Smooth muscle cell (in vitro differentiated cells): ENCODE results near the gene ARHGEF1. TPM values are rescaled to one million over a fixed set of nuclear protein-coding genes. Genes with fewer than 3 reads are reported as not detected.
A peak's percentile ranks its signal among the peaks of the same experiment; 100 is the strongest.

Source experiments
- DNase-seq: peaks from one replicate; lab custom pipeline; 2025; ENCODE audit not compliant: unreplicated experiment; lab: John Stamatoyannopoulos, UW
- H2AFZ ChIP-seq: fragments of 200-600 bp; sonication (generic); 2 replicates; pipeline ENCODE4 v1.6.0; 2016; ENCODE audit warnings: antibody characterized with exemption, low read depth, mild to moderate bottlenecking
- H3F3A ChIP-seq: fragments of 200-600 bp; sonication (generic); 2 replicates; pipeline ENCODE4 v1.6.0; 2017; ENCODE audit warnings: antibody characterized with exemption, low read depth
- H3K27ac ChIP-seq: fragments of 200-600 bp; sonication (generic); 2 replicates; pipeline ENCODE4 v1.5.1; 2016; ENCODE audit warnings: low read depth, mild to moderate bottlenecking
- H3K27me3 ChIP-seq: fragments of 200-600 bp; sonication (generic); 2 replicates; pipeline ENCODE4 v1.6.1; 2016; ENCODE audit warnings: low read depth, mild to moderate bottlenecking
- H3K36me3 ChIP-seq: fragments of 200-600 bp; sonication (generic); 2 replicates; pipeline ENCODE4 v1.5.1; 2016; ENCODE audit warnings: low read depth
- H3K4me1 ChIP-seq: fragments of 200-600 bp; sonication (generic); 2 replicates; pipeline ENCODE4 v1.5.1; 2016; ENCODE audit warnings: low read depth
- H3K4me2 ChIP-seq: fragments of 200-600 bp; sonication (generic); 2 replicates; pipeline ENCODE4 v1.6.0; 2016; ENCODE audit warnings: mild to moderate bottlenecking
- H3K4me3 ChIP-seq: fragments of 200-600 bp; sonication (generic); 2 replicates; pipeline ENCODE4 v1.5.1; 2016; ENCODE audit warnings: mild to moderate bottlenecking
- H3K79me2 ChIP-seq: fragments of 200-600 bp; sonication (generic); 2 replicates; pipeline ENCODE4 v1.6.0; 2016; ENCODE audit warnings: low read depth, mild to moderate bottlenecking
- H3K9ac ChIP-seq: fragments of 200-600 bp; sonication (generic); 2 replicates; pipeline ENCODE4 v1.6.0; 2016; ENCODE audit warnings: low read depth
- H3K9me3 ChIP-seq: fragments of 200-600 bp; sonication (generic); replicated peaks from 2 replicates; pipeline ENCODE4 v1.5.1; 2016; ENCODE audit warnings: low read depth
- H4K20me1 ChIP-seq: fragments of 200-600 bp; sonication (generic); 2 replicates; pipeline ENCODE4 v1.6.0; 2016; ENCODE audit warnings: low read depth
- WGBS: methylation state at CpG from one replicate; pipeline ENCODE4 v1.1.7; 2016; ENCODE audit warnings: low lambda C conversion rate; 5-methylcytosine and 5-hydroxymethylcytosine counted together
- polyA plus RNA-seq: library from polyadenylated mRNA; unstranded; fragments of >200 nt; fragmentation: Nextera tagmentation; extraction: Ambion mirVana; gene quantifications from 2 replicates; pipeline ENCODE4 v1.2.1, GENCODE V29; 2016
- total RNA-seq: library from RNA; depleted of rRNA; stranded (reverse); fragments of >200 nt; gene quantifications from 2 replicates; pipeline ENCODE4 v1.2.3, GENCODE V29; 2014
- TF ChIP-seq, protein P1 (sequence below): fragments of 200-600 bp; sonication (generic); IDR thresholded peaks from 2 replicates; pipeline ENCODE4 v1.5.1; 2017; ENCODE audit warnings: borderline replicate concordance, mild to moderate bottlenecking, antibody characterized with exemption; ENCODE audit not compliant: insufficient read depth, poor library complexity, severe bottlenecking

The ARHGEF1 gene
- total and polyA plus RNA-seq, 2 experiments from 2014 or later = 24.3 to 69.6 TPM

DNA sequence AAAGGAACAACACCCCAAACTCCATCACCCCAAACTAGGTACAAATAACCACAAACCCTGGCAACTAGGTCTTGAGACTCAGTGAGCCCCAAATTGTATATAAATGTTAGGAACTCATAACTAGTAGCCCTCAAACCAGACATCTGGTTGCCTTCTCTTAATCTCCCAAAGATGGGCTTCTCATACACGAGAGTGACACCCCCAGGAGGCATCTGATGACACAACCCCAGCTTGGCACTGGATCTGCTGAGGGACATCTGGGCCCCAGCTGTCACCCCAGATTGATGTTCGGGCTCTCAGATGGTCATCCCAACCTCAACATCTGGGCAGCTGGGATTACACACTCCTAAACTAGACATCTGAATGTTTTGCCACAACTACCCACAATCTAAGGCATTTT lies 61.4 kb downstream of the ARHGEF1 start:
- Histone ChIP-seq H3F3A (no peaks in the 10 kb centered on the region), H3K4me1 (no peaks in the 10 kb centered on the region), H3K9ac (no peak overlapping the region), H3K9me3 (no peaks in the 10 kb centered on the region), H3K4me2 (no peak overlapping the region), H3K27me3 (peaks cover 5% of the 10 kb centered on the region), H4K20me1 (no peaks in the 10 kb centered on the region), H3K79me2 (no peaks in the 10 kb centered on the region), H3K4me3 (no peak overlapping the region), H3K27ac (no peak overlapping the region), H3K36me3 (no peaks in the 10 kb centered on the region), H2AFZ (no peak overlapping the region)
- DNase-seq = no peak
- TF ChIP-seq, protein P1, sequence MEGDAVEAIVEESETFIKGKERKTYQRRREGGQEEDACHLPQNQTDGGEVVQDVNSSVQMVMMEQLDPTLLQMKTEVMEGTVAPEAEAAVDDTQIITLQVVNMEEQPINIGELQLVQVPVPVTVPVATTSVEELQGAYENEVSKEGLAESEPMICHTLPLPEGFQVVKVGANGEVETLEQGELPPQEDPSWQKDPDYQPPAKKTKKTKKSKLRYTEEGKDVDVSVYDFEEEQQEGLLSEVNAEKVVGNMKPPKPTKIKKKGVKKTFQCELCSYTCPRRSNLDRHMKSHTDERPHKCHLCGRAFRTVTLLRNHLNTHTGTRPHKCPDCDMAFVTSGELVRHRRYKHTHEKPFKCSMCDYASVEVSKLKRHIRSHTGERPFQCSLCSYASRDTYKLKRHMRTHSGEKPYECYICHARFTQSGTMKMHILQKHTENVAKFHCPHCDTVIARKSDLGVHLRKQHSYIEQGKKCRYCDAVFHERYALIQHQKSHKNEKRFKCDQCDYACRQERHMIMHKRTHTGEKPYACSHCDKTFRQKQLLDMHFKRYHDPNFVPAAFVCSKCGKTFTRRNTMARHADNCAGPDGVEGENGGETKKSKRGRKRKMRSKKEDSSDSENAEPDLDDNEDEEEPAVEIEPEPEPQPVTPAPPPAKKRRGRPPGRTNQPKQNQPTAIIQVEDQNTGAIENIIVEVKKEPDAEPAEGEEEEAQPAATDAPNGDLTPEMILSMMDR = no peak
- 79% methylated on average over 2 of the region's 2 CpGs for WGBS

DNA sequence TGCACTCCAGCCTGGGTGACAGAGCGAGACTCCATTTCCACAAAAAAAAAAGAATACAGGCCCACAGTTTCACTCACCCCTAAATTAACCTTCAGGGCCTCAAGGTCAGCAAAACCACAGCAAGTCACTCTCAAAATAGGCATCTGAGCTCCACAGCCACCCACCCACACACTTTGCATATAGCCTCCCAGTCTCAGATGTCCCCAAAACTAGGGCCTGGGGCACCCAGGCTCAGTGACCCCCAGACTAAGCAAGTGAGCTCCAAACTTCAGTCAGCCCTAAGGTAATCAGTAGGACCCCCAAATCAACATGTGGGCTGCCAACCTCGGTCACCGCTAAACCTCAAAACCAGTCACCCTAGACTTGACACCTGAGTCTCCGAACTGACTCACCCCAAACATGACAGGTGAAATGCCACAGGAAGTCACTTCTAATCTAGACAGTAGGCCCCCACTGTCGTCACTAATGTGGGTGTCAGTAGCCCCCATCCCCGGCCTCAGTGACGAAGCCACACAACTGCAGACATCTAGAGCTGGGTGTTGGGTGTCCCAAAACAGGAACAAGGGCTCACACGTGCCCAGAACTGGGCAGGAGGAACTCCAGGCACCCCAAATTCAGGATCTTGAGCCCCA lies 62.3 kb downstream of the ARHGEF1 start:
- no peak for DNase-seq
- Histone ChIP-seq H2AFZ (no peak overlapping the region), H3K4me1 (no peaks in the 10 kb centered on the region), H3K27me3 (peaks cover 5% of the 10 kb centered on the region), H3K4me2 (no peak overlapping the region), H4K20me1 (no peaks in the 10 kb centered on the region), H3K4me3 (no peak overlapping the region), H3K9me3 (no peaks in the 10 kb centered on the region), H3F3A (no peaks in the 10 kb centered on the region), H3K36me3 (no peaks in the 10 kb centered on the region), H3K27ac (no peak overlapping the region), H3K79me2 (no peaks in the 10 kb centered on the region), H3K9ac (no peak overlapping the region)
- 90% methylated on average over 8 of the region's 8 CpGs for WGBS
- TF ChIP-seq, protein P1 = no peak

DNA sequence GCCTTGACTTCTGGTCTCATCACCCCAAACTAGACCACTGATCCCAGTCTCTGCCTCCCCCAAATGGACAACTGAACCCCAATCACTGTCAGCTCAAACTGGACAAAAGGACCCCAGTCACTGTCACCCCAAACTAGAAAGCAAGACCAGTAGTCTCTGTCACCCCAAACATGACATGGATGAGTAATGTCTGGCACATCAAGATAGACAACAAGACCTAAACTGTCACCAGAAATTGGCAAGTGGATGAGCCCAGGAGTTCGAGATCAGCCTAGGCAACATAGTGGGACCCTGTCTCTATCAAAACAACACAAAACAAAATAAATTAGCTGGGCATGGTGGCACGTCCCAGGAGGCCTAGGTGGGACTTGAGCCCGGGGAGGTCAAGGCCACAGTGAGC lies 64.1 kb downstream of the ARHGEF1 start:
- DNase-seq = no peak
- TF ChIP-seq, protein P1 = no peak
- H3K9ac ChIP-seq = no peak overlapping the region
- no peaks in the 10 kb centered on the region for H4K20me1 ChIP-seq
- H3K4me3 ChIP-seq = no peak overlapping the region
- no peaks in the 10 kb centered on the region for H3K79me2 ChIP-seq
- H3K4me1 ChIP-seq = no peaks in the 10 kb centered on the region
- no peak overlapping the region for H2AFZ ChIP-seq
- H3K4me2 ChIP-seq = no peak overlapping the region
- 92% methylated on average over 3 of the region's 3 CpGs for WGBS
- no peaks in the 10 kb centered on the region for H3K36me3 ChIP-seq
- H3F3A ChIP-seq = no peaks in the 10 kb centered on the region
- H3K27me3 ChIP-seq = no peaks in the 10 kb centered on the region
- no peak overlapping the region for H3K27ac ChIP-seq
- no peaks in the 10 kb centered on the region for H3K9me3 ChIP-seq

DNA sequence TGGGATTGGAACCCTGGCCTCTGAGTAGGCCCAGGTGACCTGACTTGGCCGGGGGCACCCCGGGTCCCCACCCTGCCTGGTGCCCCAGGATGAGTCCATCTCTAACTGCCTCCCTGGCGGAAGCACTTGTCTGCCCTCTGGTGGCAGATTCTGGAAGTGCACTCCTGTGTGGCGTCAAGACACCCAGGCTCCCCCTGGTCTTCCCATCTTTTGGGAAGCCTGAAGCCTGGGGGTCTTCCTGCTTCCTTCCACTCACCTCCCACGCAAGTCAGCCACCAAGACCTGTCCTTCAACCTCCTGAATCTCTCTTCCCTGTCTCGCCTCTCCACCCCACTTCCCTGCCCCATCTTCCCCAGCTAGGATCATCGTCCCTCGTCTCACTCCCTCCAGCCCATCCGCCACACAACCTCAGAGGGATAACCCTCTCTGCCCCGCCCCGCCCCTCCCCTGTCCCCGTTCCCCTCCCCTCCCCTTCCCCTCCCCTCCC lies 68.7 kb downstream of the ARHGEF1 start:
- no peak overlapping the region for H3K27ac ChIP-seq
- no peaks in the 10 kb centered on the region for H3K36me3 ChIP-seq
- H4K20me1 ChIP-seq = peaks cover 7% of the 10 kb centered on the region
- H2AFZ ChIP-seq = no peak overlapping the region
- H3K4me3 ChIP-seq = no peak overlapping the region
- no peak overlapping the region for H3K9ac ChIP-seq
- H3K4me1 ChIP-seq = no peaks in the 10 kb centered on the region
- 10% methylated on average over 11 of the region's 12 CpGs for WGBS
- no peaks in the 10 kb centered on the region for H3K9me3 ChIP-seq
- no peak overlapping the region for H3K4me2 ChIP-seq
- TF ChIP-seq, protein P1 = peak; percentile 99
- no peaks in the 10 kb centered on the region for H3K27me3 ChIP-seq
- H3F3A ChIP-seq = no peaks in the 10 kb centered on the region
- H3K79me2 ChIP-seq = no peaks in the 10 kb centered on the region
- DNase-seq = peak; percentile 67
